Measurements from ENCODE around the gene MINAR1.

Gene MINAR1

DNA sequence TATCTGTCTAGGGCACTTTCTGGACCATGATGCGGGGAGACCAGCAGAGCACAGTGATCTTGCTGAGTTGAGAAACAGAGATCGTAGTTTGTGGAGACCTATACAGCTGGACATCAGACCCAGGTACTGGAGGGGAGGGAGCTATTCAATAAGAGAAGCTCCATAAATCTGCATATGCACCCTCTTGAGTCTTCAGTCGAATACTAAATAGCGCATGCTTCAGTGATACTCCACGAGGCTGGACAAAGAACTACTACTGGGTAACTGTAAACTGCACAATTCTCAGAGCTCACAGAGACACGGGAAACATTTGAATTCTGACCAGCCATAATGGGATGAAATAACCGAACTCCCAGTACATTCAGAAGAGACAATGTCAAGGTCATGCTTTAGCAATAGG is 49.7 kb downstream of the MINAR1 start:
- ChIA-PET POLR2A (no interaction called here), CTCF (interaction anchor here (1.1 kb wide), 2 partner anchors 9 to 62 kb away, joined by 3 to 5 read pairs; no protein-coding TSS in a partner anchor)
- TF ChIP-seq, protein P1, sequence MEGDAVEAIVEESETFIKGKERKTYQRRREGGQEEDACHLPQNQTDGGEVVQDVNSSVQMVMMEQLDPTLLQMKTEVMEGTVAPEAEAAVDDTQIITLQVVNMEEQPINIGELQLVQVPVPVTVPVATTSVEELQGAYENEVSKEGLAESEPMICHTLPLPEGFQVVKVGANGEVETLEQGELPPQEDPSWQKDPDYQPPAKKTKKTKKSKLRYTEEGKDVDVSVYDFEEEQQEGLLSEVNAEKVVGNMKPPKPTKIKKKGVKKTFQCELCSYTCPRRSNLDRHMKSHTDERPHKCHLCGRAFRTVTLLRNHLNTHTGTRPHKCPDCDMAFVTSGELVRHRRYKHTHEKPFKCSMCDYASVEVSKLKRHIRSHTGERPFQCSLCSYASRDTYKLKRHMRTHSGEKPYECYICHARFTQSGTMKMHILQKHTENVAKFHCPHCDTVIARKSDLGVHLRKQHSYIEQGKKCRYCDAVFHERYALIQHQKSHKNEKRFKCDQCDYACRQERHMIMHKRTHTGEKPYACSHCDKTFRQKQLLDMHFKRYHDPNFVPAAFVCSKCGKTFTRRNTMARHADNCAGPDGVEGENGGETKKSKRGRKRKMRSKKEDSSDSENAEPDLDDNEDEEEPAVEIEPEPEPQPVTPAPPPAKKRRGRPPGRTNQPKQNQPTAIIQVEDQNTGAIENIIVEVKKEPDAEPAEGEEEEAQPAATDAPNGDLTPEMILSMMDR (IDR thresholded peaks at IDR 0.05; ENCODE audit: control extremely low read depth, extremely low read depth, low read depth, missing control alignments): no peak
- DNase-seq (ENCODE audit: extremely low spot score): no peak

Measured in GM10248 (cell line).